Common myeloid progenitor, CD34-positive (primary cell): ENCODE data around the gene GH2.
"Not testable (repeated sequence)": the region's sequence is repeated elsewhere in the genome, so short reads cannot be mapped to it uniquely, and the experiment has no call there.

Source experiments
- CTCF ChIA-PET: fragments of 350-600 bp; sonication (Branson Sonifier 250); formaldehyde crosslinking; loops from one replicate; lab custom pipeline; 2021; ENCODE audit warnings: antibody characterized with exemption; lab: Charles Lee
- POLR2A ChIA-PET: fragments of 350-600 bp; sonication (Branson Sonifier 250); formaldehyde crosslinking; loops from one replicate; lab custom pipeline; 2021; ENCODE audit warnings: antibody characterized with exemption; lab: Charles Lee
- DNase-seq, 3 donors: peaks; one replicate each; pipeline versions ENCODE4 v3.0.0 to v3.0.0-alpha.2; 2013
- H3K27ac ChIP-seq, 2 experiments: 1 replicate in 1 of 2; 2 replicates in 1 of 2; pipeline ENCODE4 v1.7.0; 2013; ENCODE audit warnings: inconsistent platforms in 2 of 2, low read length in 2 of 2, mild to moderate bottlenecking in 2 of 2, low read depth in 1 of 2, moderate library complexity in 1 of 2; ENCODE audit not compliant: severe bottlenecking in 2 of 2, insufficient read depth in 1 of 2, poor library complexity in 1 of 2
- H3K27me3 ChIP-seq, 5 experiments: replicated peaks in 2 of 5; 1 replicate in 3 of 5; 2 replicates in 2 of 5; pipeline versions ENCODE4 v1.6.1 to v1.7.0; 2013; ENCODE audit warnings: low read length in 4 of 5, mild to moderate bottlenecking in 2 of 5, moderate library complexity in 2 of 5, inconsistent platforms in 1 of 5; ENCODE audit not compliant: insufficient read depth in 5 of 5, control insufficient read depth in 4 of 5
- H3K36me3 ChIP-seq, 4 experiments: 1 replicate in 2 of 4; 2 replicates in 2 of 4; pipeline versions ENCODE4 v1.6.1 to v1.7.0; 2013; ENCODE audit warnings: low read length in 3 of 4, control low read depth in 1 of 4, mild to moderate bottlenecking in 1 of 4; ENCODE audit not compliant: control insufficient read depth in 4 of 4, insufficient read depth in 4 of 4
- H3K4me1 ChIP-seq, 4 experiments: 1 replicate in 3 of 4; 2 replicates in 1 of 4; pipeline versions ENCODE4 v1.6.1 to v1.7.1; 2013; ENCODE audit warnings: low read length in 3 of 4, mild to moderate bottlenecking in 3 of 4, control low read depth in 1 of 4, inconsistent platforms in 1 of 4, moderate library complexity in 1 of 4; ENCODE audit not compliant: control insufficient read depth in 4 of 4, insufficient read depth in 4 of 4; ENCODE audit errors: control extremely low read depth in 1 of 4
- H3K4me3 ChIP-seq, 7 experiments: 1 replicate in 4 of 7; 2 replicates in 3 of 7; pipeline versions ENCODE4 v1.5.1 to v1.7.0; 2013; ENCODE audit warnings: mild to moderate bottlenecking in 7 of 7, low read length in 6 of 7, moderate library complexity in 6 of 7, inconsistent platforms in 2 of 7, low read depth in 2 of 7, control low read depth in 1 of 7; ENCODE audit not compliant: insufficient read depth in 4 of 7, control insufficient read depth in 1 of 7; ENCODE audit errors: extremely low read depth in 1 of 7
- H3K9me3 ChIP-seq, 5 experiments: 1 replicate in 4 of 5; 2 replicates in 1 of 5; pipeline versions ENCODE4 v1.6.1 to v1.7.1; 2013; ENCODE audit warnings: low read length in 4 of 5, mild to moderate bottlenecking in 2 of 5, inconsistent platforms in 1 of 5, low read depth in 1 of 5, moderate library complexity in 1 of 5; ENCODE audit not compliant: control insufficient read depth in 4 of 5, insufficient read depth in 2 of 5; ENCODE audit errors: control extremely low read depth in 1 of 5
- WGBS: methylation state at CpG from one replicate; pipeline ENCODE4 v1.1.5; 2013; ENCODE audit not compliant: insufficient coverage; 5-methylcytosine and 5-hydroxymethylcytosine counted together

GH2 gene

DNA sequence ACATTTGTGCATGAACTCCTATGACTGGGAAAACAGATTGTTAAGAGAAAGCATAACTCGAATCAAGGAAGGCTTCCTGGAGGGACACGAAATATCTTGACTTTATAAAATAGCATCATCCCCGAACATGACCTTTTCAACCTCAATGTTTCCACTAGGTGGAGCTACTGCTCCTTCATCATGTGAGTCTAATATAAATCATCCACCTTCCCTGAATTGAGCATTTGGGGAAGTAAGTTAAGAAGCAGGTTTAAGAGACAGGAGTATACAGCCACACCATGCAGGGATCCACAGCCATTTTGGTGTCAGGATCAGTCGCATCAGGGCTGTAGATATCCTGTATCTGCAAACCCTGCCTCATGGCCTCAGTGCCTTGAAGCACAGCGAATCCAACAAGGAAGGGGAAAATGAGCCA, 22.1 kb upstream of the GH2 start:
- H3K36me3 ChIP-seq, H3K4me1 ChIP-seq, H3K27ac ChIP-seq, POLR2A ChIA-PET, H3K27me3 ChIP-seq, H3K4me3 ChIP-seq, H3K9me3 ChIP-seq: not testable (repeated sequence)
- CTCF ChIA-PET: interaction anchor here (0.6 to 5.0 kb wide), 11 partner anchors 10 to 635 kb away, joined by 3 to 32 read pairs (median 3); partner anchors contain the start of genes GH1 and ICAM2
- 40% methylated on average over 2 of the region's 5 CpGs for WGBS
- DNase-seq: peak; percentile 22 to 39 (median 23)

DNA sequence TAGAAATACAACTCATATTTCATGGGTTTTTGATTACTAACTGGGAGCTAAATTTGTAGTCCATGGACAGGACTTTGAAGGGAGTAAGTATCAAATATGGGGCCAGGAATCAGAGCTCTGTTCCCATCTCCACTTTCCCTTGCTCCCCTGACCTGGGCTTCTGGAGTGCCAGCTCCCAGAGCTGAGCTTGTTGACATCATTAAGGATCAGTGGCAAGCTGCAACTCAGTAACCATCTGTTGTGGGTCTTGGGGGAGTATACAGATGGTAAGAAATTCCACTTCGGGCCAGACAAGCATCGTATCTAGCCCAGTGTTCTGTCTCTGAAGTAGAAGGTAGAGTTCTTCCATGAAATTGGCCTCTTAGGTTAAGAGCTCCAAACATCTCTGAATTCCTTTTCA, 20.2 kb upstream of the GH2 start:
- H3K36me3 ChIP-seq, H3K4me3 ChIP-seq, H3K27ac ChIP-seq, H3K4me1 ChIP-seq, DNase-seq, H3K27me3 ChIP-seq, H3K9me3 ChIP-seq: not testable (repeated sequence)
- WGBS: 89% methylated on average over 2 of the region's 2 CpGs
- ChIA-PET CTCF (interaction anchor here (1.0 to 5.0 kb wide), 9 partner anchors 11 to 123 kb away, joined by 3 to 32 read pairs (median 7); partner anchors contain the start of gene GH1), POLR2A (interaction anchor here (0.6 kb wide), 1 partner anchor 127 kb away, joined by 3 read pairs; no protein-coding TSS in a partner anchor)

DNA sequence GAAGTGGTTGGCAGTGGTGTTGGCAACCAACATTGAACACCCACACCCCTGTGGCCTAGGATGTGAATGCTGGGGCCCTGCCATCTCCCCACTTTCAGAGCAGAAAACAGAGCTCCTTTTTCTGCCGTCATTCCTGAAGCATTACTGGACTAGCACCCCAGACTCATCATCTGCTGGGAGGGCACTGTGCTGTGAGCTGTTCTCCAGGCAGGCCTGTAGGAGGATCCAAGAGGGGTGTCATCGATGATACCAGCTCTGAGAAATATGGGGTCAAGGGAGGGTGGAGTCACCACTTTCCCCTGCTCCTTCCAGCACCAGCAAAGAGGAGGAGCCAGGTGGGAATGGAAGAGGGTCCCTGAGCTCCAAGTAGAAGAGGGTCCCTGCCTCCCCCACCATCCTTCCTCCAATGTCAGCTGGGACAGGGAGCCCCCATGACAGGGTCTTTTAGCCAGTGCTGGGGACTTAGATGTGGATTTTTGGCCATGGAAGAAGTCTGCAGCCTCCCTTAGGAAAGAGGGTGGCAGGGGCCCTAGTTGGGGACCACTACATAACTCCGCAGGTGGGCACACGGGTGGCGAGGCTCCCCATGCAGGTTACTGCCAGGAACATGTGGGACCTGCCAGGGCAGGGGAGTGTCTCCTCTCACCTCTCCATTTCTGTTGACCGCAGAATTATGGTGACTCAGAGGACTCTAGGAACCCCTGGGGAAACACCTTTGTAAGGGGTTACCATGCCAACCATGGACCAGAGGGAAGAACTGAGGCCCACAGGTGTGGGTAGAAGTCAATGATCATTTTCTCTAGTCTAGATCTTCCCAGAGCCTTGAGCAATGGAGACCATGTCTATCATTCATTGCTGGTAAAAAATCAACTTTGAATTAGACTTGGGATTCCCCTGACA, 17.4 kb upstream of the GH2 start:
- H3K4me3 ChIP-seq, DNase-seq, H3K4me1 ChIP-seq, POLR2A ChIA-PET, H3K27ac ChIP-seq, H3K9me3 ChIP-seq, H3K27me3 ChIP-seq, H3K36me3 ChIP-seq: not testable (repeated sequence)
- CTCF ChIA-PET: interaction anchor here (2.5 kb wide), 1 partner anchor 13 kb away, joined by 7 read pairs; the partner anchor contains the start of gene CSHL1
- 97% methylated on average over 5 of the region's 6 CpGs for WGBS

DNA sequence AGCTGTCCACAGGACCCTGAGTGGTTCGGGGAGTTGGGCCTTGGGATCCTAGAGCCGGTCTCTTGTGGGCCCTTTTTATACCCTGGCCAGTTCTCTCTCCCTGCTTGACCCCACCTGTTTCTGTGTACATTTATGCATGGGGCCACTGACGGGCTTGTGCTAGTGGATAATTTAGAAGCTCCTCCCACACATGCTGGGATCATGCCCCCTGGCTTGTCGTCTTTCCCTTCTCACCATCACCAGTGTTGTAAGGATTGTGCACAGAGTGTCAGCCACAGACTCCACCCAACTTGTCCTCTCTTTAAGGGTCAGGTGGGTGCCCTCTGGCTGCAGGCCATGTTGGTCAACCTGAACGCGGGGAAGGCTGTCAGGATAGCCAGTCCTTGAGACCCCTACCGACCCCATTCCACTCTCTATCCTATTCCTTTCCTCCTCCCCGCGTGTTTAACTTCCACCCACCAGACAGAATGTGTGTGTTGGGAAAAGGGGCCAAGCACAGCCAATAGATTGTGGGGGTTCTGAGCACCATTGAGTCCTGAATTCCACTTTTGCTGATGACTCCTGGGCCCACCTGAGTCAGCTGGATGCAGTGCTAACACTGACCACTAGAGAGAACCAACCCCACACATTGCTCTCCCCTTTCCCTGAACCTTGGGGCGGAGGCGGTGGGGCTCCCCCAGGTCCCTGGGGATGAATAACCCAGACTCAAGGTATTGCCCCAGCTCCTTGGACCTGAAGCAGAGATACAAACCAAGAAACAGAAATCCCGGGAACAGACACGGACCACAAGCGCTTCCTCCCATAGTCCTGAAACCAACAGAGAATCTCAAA, 15.0 kb upstream of the GH2 start, which contains the start of gene CSH1:
Gene CSH1 (minus strand): TSS at position 51 of the 831 bp plus-strand sequence. CDS start 63 bp downstream, outside the sequence.
- H3K36me3 ChIP-seq, H3K27ac ChIP-seq, H3K27me3 ChIP-seq, POLR2A ChIA-PET, DNase-seq, H3K9me3 ChIP-seq, H3K4me1 ChIP-seq, H3K4me3 ChIP-seq: not testable (repeated sequence)
- CTCF ChIA-PET: interaction anchor here (2.5 kb wide), 1 partner anchor 15 kb away, joined by 7 read pairs; the partner anchor contains the start of gene CSHL1
- no CpG with 5 or more reads among the region's 14 CpGs for WGBS

DNA sequence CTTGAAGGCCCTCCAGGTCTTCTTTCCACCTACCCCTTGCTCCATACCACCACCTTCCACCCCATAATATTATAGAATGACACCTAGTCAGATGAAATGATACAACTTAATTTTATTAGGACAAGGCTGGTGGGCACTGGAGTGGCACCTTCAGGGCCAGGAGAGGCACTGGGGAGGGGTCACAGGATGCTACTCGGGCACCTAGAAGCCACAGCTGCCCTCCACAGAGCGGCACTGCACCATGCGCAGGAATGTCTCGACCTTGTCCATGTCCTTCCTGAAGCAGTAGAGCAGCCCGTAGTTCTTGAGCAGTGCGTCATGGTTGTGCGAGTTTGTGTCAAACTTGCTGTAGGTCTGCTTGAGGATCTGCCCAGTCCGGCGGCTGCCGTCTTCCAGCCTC, 13.1 kb upstream of the GH2 start:
- H3K4me1 ChIP-seq, H3K4me3 ChIP-seq, H3K36me3 ChIP-seq, DNase-seq, H3K27ac ChIP-seq, POLR2A ChIA-PET, CTCF ChIA-PET, H3K9me3 ChIP-seq, H3K27me3 ChIP-seq: not testable (repeated sequence)
- WGBS: no CpG with 5 or more reads among the region's 10 CpGs

DNA sequence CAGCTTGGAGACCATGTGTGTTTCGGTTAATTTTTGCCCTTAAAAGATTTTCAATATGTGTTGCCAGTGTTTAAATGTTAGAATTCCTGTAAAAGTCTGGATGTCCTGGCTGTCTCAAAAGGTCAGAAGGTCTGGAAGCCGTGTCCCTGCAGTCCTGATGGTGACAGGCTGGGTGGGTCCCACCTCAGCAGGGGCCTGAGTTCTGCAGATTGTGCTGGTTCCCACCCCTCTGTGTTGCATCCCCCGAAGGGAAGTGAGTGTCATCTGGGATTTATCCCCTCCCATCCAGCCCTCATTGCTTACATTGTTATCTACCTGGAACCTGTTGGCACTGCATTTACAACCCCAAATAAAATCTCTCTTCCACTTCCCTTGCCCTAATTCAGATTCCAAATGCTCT, 12.3 kb upstream of the GH2 start:
- 90% methylated on average over 1 of the region's 3 CpGs for WGBS
- CTCF ChIA-PET: interaction anchor here (2.4 kb wide), 1 partner anchor 11 kb away, joined by 8 read pairs; no protein-coding TSS in a partner anchor
- POLR2A ChIA-PET, DNase-seq, H3K4me3 ChIP-seq, H3K9me3 ChIP-seq, H3K27me3 ChIP-seq, H3K36me3 ChIP-seq, H3K4me1 ChIP-seq, H3K27ac ChIP-seq: not testable (repeated sequence)
